Measurements from ENCODE around the gene ARHGAP6.

ARHGAP6 gene

GRCh38 chrX:11265352-11265751 lies 400.4 kb downstream of the ARHGAP6 start:
- Histone ChIP-seq H3K27me3 (peaks cover 94% of the 10 kb centered on the region), H3K27ac (no peak overlapping the region), H3K4me1 (0 out of 2 replicates have a peak, but pooled peaks cover 9% of the 10 kb centered on the region), H3K9ac (no peak overlapping the region), H3K4me2 (no peak overlapping the region), H3K4me3 (no peak overlapping the region), H3K36me3 (no peaks in the 10 kb centered on the region), H3K9me3 (no peaks in the 10 kb centered on the region), H4K20me1 (peaks cover 10% of the 10 kb centered on the region; the same call in 1 of the 2 replicates)
- no peak for TF ChIP-seq Cebpa-rat (IDR thresholded peaks at IDR 0.05)

GRCh38 chrX:11264925-11265324 lies 400.8 kb downstream of the ARHGAP6 start:
- Histone ChIP-seq H3K27me3 (peaks cover 94% of the 10 kb centered on the region), H3K9ac (no peak overlapping the region), H3K36me3 (no peaks in the 10 kb centered on the region), H4K20me1 (peaks cover 10% of the 10 kb centered on the region; the same call in 1 of the 2 replicates), H3K9me3 (no peaks in the 10 kb centered on the region), H3K27ac (no peak overlapping the region), H3K4me2 (no peak overlapping the region), H3K4me3 (no peak overlapping the region), H3K4me1 (0 out of 2 replicates have a peak, but pooled peaks cover 5% of the 10 kb centered on the region)
- TF ChIP-seq Cebpa-rat (IDR thresholded peaks at IDR 0.05) = no peak

DNA sequence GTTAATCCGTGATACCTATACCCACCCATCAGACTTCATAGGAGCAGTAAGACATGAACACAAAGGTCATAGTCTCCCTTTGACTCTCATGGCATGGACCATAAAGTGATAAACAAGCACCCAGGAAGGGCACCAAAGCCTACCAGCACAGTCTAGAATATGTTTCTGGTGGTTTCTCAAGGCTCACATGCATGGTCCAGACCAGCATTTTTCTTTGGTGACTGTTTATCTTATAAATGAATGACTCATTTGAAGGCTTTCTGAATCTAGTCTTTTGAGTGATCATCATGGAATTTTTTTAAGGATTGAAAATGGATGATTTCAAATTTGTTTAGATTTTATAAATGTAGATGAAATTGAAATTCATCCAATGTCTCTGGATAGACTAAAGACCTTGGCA lies 404.5 kb downstream of the ARHGAP6 start:
- no peak overlapping the region for H3K9ac ChIP-seq
- TF ChIP-seq Cebpa-rat (IDR thresholded peaks at IDR 0.05) = no peak
- H3K27ac ChIP-seq = no peak overlapping the region
- H3K4me2 ChIP-seq = no peak overlapping the region
- H4K20me1 ChIP-seq = peaks cover 10% of the 10 kb centered on the region; the same call in 1 of the 2 replicates
- H3K27me3 ChIP-seq = peaks cover 98% of the 10 kb centered on the region
- H3K4me3 ChIP-seq = no peak overlapping the region
- no peaks in the 10 kb centered on the region for H3K36me3 ChIP-seq
- H3K4me1 ChIP-seq = no peaks in the 10 kb centered on the region
- no peaks in the 10 kb centered on the region; the same call in 1 of the 2 replicates for H3K9me3 ChIP-seq

DNA sequence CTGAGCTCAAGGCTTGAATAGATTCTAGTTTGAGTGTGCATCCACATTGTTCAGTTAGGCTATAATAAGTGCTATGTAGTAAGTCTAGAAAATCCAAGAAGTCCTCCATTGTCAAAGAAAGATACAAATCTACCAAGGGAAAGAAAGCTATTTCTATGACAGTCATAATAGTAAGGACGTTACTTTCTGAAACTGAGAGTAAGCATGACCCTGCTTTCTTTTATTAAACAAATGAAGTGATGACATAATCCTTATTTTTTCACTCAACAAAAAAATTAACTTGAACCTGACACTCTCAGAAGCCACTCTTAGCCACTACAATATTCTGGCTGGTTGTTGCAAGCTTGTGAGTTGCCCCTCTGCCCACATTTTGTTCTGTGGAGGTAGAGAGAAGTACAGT lies 406.3 kb downstream of the ARHGAP6 start:
- no peaks in the 10 kb centered on the region for H3K36me3 ChIP-seq
- no peak overlapping the region for H3K4me3 ChIP-seq
- TF ChIP-seq Cebpa-rat (IDR thresholded peaks at IDR 0.05) = no peak
- H3K4me2 ChIP-seq = no peak overlapping the region
- peaks cover 92% of the 10 kb centered on the region for H3K27me3 ChIP-seq
- H3K9ac ChIP-seq = no peak overlapping the region
- H4K20me1 ChIP-seq = peaks cover 10% of the 10 kb centered on the region; the same call in 1 of the 2 replicates
- H3K4me1 ChIP-seq = no peaks in the 10 kb centered on the region
- H3K9me3 ChIP-seq = no peaks in the 10 kb centered on the region; the same call in 1 of the 2 replicates
- H3K27ac ChIP-seq = no peak overlapping the region

DNA sequence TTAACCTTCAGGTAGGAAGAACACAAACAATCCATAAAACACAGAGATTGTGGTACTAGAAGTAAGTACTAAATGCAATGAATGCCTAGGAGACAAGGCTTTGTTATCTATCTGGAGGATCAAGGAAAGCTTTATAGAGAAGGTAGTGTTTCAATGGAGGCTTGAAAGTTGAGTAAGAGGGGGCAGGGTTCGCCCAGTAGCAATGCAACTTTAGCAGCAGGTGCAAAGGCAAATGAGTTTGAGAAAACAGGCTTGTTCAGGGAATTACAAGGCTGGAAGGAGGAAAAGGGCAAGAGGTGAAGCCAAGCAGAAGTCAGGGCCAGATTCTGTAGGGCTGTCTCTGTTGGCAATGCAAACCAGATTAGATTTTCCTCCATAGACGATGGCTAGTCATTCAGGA lies 408.0 kb downstream of the ARHGAP6 start:
- H3K27me3 ChIP-seq = peaks cover 91% of the 10 kb centered on the region
- no peak overlapping the region for H3K4me2 ChIP-seq
- H3K36me3 ChIP-seq = no peaks in the 10 kb centered on the region
- no peak for TF ChIP-seq Cebpa-rat (IDR thresholded peaks at IDR 0.05)
- H3K9me3 ChIP-seq = no peaks in the 10 kb centered on the region; the same call in 1 of the 2 replicates
- no peak overlapping the region for H3K4me3 ChIP-seq
- no peak overlapping the region for H3K27ac ChIP-seq
- H4K20me1 ChIP-seq = no peaks in the 10 kb centered on the region
- H3K4me1 ChIP-seq = no peaks in the 10 kb centered on the region
- no peak overlapping the region for H3K9ac ChIP-seq

DNA sequence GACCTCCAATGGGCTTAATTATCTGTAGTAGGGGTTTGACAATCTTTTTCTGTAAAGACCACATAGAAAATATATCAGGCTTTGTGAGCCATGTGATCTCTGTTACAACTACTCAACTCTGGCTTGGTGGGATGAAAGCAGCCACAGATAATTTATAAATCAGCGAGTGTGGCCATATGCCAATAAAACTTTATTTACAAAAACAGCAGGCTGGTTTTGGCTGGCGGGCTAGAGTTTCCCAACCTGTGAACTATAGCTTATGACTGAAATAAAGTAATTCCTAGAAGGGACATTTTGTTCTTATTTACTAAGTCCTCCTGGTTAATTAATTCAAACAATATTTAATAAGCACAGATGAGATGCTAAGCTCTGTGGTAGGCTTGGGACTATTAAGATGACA lies 408.4 kb downstream of the ARHGAP6 start:
- no peaks in the 10 kb centered on the region for H4K20me1 ChIP-seq
- no peak overlapping the region for H3K9ac ChIP-seq
- no peak overlapping the region for H3K4me3 ChIP-seq
- H3K27me3 ChIP-seq = peaks cover 91% of the 10 kb centered on the region
- no peak overlapping the region for H3K27ac ChIP-seq
- no peaks in the 10 kb centered on the region; the same call in 1 of the 2 replicates for H3K9me3 ChIP-seq
- no peak overlapping the region for H3K4me2 ChIP-seq
- TF ChIP-seq Cebpa-rat (IDR thresholded peaks at IDR 0.05) = no peak
- no peaks in the 10 kb centered on the region for H3K4me1 ChIP-seq
- no peaks in the 10 kb centered on the region for H3K36me3 ChIP-seq

DNA sequence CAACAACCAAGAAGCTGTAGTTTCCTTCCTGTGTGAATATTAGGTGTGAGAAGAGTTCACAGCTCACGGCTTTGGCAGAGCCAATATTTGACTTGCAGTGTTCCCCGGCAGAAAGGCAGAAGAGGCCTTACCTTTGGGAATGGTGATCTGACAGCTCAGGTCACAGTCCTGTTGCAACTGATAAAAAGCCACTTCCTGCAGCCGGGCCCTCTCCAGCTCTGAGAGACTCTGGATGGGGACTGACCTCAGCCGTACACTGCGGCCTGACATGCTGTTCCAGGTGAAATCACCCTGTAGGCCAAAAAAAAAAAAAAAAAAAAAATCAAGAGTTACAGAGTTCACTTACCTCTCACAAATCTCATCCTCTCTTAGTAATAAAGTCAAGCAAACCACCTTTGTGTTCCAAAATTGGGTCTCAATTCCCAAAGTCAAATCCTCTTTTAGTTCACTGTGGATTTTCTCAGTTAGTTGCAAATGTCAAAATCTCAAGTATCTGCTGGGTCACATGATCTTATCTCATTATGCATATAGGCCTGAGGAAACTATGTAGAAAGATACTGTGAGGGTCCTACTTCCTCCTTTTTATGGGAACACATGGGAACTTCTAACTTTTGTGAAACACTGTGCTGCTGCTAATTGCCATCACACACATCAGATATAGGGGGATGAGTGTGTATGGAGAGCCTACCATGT lies 411.2 kb downstream of the ARHGAP6 start:
- Histone ChIP-seq H3K4me3 (no peak overlapping the region), H3K4me2 (no peak overlapping the region), H3K9ac (no peak overlapping the region), H3K4me1 (no peaks in the 10 kb centered on the region), H4K20me1 (no peaks in the 10 kb centered on the region), H3K27me3 (peaks cover 88% of the 10 kb centered on the region), H3K36me3 (no peaks in the 10 kb centered on the region), H3K27ac (no peak overlapping the region), H3K9me3 (no peaks in the 10 kb centered on the region; the same call in none of the 2 replicates)
- TF ChIP-seq Cebpa-rat (IDR thresholded peaks at IDR 0.05) = no peak

DNA sequence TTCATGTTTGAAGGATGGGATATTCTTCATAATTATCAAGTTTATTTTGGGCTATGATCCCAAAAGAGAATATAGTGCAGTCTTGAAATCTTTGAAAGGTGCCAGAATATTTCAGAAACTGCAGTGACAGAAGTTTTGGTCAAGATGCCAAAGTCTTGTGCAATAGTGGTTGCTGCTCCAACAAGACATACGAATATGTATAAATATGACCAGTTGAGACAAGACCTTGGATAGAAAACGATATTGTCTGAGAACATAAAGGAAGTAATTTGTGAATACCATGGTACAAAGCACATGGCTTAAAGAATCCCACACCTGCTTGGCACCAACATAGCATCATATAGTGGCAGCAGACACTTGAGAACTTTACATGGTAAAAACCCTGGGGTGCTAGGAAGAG lies 421.1 kb downstream of the ARHGAP6 start:
- no peaks in the 10 kb centered on the region; the same call in 1 of the 2 replicates for H4K20me1 ChIP-seq
- H3K27me3 ChIP-seq = peaks cover 92% of the 10 kb centered on the region
- no peak overlapping the region for H3K9ac ChIP-seq
- no peak overlapping the region for H3K4me2 ChIP-seq
- H3K4me1 ChIP-seq = no peaks in the 10 kb centered on the region
- H3K4me3 ChIP-seq = no peak overlapping the region
- TF ChIP-seq Cebpa-rat (IDR thresholded peaks at IDR 0.05) = no peak
- no peaks in the 10 kb centered on the region for H3K9me3 ChIP-seq
- no peak overlapping the region for H3K27ac ChIP-seq
- no peaks in the 10 kb centered on the region for H3K36me3 ChIP-seq

GRCh38 chrX:11242704-11243103 lies 423.0 kb downstream of the ARHGAP6 start:
- Histone ChIP-seq H3K9ac (no peak overlapping the region), H3K36me3 (no peaks in the 10 kb centered on the region), H3K27ac (no peak overlapping the region), H3K4me1 (no peaks in the 10 kb centered on the region), H4K20me1 (no peaks in the 10 kb centered on the region; the same call in 1 of the 2 replicates), H3K9me3 (no peaks in the 10 kb centered on the region), H3K4me2 (no peak overlapping the region), H3K4me3 (no peak overlapping the region), H3K27me3 (peaks cover 90% of the 10 kb centered on the region)
- no peak for TF ChIP-seq Cebpa-rat (IDR thresholded peaks at IDR 0.05)

DNA sequence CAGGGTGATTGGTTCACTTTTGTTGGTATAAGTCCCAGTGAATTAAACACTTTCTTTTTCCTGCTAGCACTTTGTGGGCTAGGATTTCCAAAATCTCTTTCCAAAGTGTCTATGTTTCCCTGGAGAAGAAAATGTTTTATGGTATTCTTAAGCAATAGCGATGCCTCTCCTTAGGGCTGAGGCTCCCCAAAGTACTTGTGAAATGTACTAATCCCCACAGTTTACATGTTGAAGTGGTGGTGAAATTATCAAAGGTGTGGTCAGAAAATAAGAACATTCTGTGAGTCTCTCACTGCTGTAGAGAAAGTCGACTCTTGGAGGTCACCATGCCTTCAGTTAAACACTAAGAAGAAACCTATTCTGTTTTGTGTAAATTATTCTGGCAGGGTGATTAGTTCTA lies 424.0 kb downstream of the ARHGAP6 start:
- Histone ChIP-seq H3K27ac (no peak overlapping the region), H3K4me1 (no peaks in the 10 kb centered on the region), H3K4me3 (no peak overlapping the region), H3K36me3 (no peaks in the 10 kb centered on the region), H3K4me2 (no peak overlapping the region), H3K9me3 (no peaks in the 10 kb centered on the region), H4K20me1 (no peaks in the 10 kb centered on the region; the same call in 1 of the 2 replicates), H3K27me3 (peaks cover 89% of the 10 kb centered on the region), H3K9ac (no peak overlapping the region)
- no peak for TF ChIP-seq Cebpa-rat (IDR thresholded peaks at IDR 0.05)

All from BLaER1 (cell line).